Stomach smooth muscle (tissue), 2 donors: ENCODE results near the gene KRTAP5-7.
"Not testable (repeated sequence)": the region's sequence is repeated elsewhere in the genome, so short reads cannot be mapped to it uniquely, and the experiment has no call there.

ENCODE experiments used
- H3K27ac ChIP-seq: one replicate; pipeline ENCODE4 v1.7.0; 2013; ENCODE audit warnings: mild to moderate bottlenecking, low read length, inconsistent platforms
- H3K27me3 ChIP-seq, 2 donors: one replicate each; pipeline ENCODE4 v1.7.0; 2013; ENCODE audit warnings: low read length in 2 of 2; ENCODE audit not compliant: insufficient read depth in 2 of 2, control insufficient read depth in 1 of 2
- H3K36me3 ChIP-seq, 2 donors: one replicate each; pipeline ENCODE4 v1.7.0; 2013; ENCODE audit warnings: low read length in 2 of 2; ENCODE audit not compliant: control insufficient read depth in 2 of 2, insufficient read depth in 2 of 2
- H3K4me1 ChIP-seq: one replicate; pipeline ENCODE4 v1.7.0; 2013; ENCODE audit warnings: low read length; ENCODE audit not compliant: control insufficient read depth, insufficient read depth
- H3K4me3 ChIP-seq, 2 donors: one replicate each; pipeline ENCODE4 v1.7.0; 2013; ENCODE audit warnings: low read length in 2 of 2
- H3K9ac ChIP-seq, 2 donors: one replicate each; pipeline ENCODE4 v1.7.0; 2013; ENCODE audit warnings: low read length in 2 of 2, mild to moderate bottlenecking in 1 of 2
- H3K9me3 ChIP-seq, 2 donors: one replicate each; pipeline ENCODE4 v1.7.0; 2013; ENCODE audit warnings: low read length in 2 of 2; ENCODE audit not compliant: control insufficient read depth in 2 of 2
- donor health status: healthy.
- donor health status: Pancreatic carcinoma.

Gene KRTAP5-7

GRCh38 chr11:71575723-71576424 lies 48.8 kb downstream of the KRTAP5-7 start:
- no peaks in the 10 kb centered on the region for H3K4me1 ChIP-seq
- H3K9ac ChIP-seq: no peak overlapping the region
- H3K27ac ChIP-seq: no peak overlapping the region
- no peaks in the 10 kb centered on the region for H3K9me3 ChIP-seq
- no peaks in the 10 kb centered on the region for H3K36me3 ChIP-seq
- H3K27me3 ChIP-seq: peaks cover 6 to 12% of the 10 kb centered on the region in 2 donors
- H3K4me3 ChIP-seq: no peak overlapping the region

- not testable (repeated sequence) for H3K27ac ChIP-seq, H3K4me3 ChIP-seq, H3K9ac ChIP-seq, H3K36me3 ChIP-seq, H3K4me1 ChIP-seq, H3K9me3 ChIP-seq
- peaks cover 6 to 13% of the 10 kb centered on the region in 2 donors for H3K27me3 ChIP-seq
These were observed 49.8 kb downstream of the KRTAP5-7 start for GRCh38 chr11:71576688-71577465.

- Histone ChIP-seq H3K4me1 (no peaks in the 10 kb centered on the region), H3K9ac (no peak overlapping the region), H3K4me3 (no peak overlapping the region), H3K9me3 (no peaks in the 10 kb centered on the region), H3K27me3 (peaks cover 4 to 15% of the 10 kb centered on the region in 2 donors), H3K27ac (no peak overlapping the region), H3K36me3 (no peaks in the 10 kb centered on the region)
These were observed 50.5 kb downstream of the KRTAP5-7 start for GRCh38 chr11:71577469-71578004.
